HG03342 (cell line): ENCODE data around the gene LGI1.
A peak's percentile ranks its signal among the peaks of the same experiment; 100 is the strongest.

Experiments
- ATAC-seq: cut with Tn5 transposase; IDR thresholded peaks from one replicate; pipeline ENCODE4 v1.9.1; 2021; ENCODE audit warnings: mild to moderate bottlenecking, moderate library complexity; ENCODE audit not compliant: unreplicated experiment

LGI1 gene

GRCh38 chr10:93757801-93758507 is at the start of gene LGI1:
Gene LGI1 (plus strand): TSS chr10:93757936. CDS start chr10:93758145, 209 bp downstream.
- ATAC-seq, result no peak

- no peak for ATAC-seq
These were observed 47.3 kb upstream of the LGI1 start for GRCh38 chr10:93710333-93710909.

GRCh38 chr10:93711891-93712290 is 45.8 kb upstream of the LGI1 start:
- no peak for ATAC-seq

GRCh38 chr10:93712593-93712992 is 45.1 kb upstream of the LGI1 start:
- no peak for ATAC-seq

- ATAC-seq, result peak; percentile 85
These were observed 42.4 kb upstream of the LGI1 start for GRCh38 chr10:93715345-93715744.

GRCh38 chr10:93716766-93717165 is 41.0 kb upstream of the LGI1 start:
- no peak for ATAC-seq

GRCh38 chr10:93718937-93719725 is 38.6 kb upstream of the LGI1 start:
- ATAC-seq, result peak; percentile 60

GRCh38 chr10:93719901-93720300 is 37.8 kb upstream of the LGI1 start:
- ATAC-seq, result no peak

- ATAC-seq, result no peak
These were observed 35.2 kb upstream of the LGI1 start for GRCh38 chr10:93722550-93722949.

- no peak for ATAC-seq
These were observed 34.6 kb upstream of the LGI1 start for GRCh38 chr10:93723153-93723552.

GRCh38 chr10:93726024-93726423 is 31.7 kb upstream of the LGI1 start:
- ATAC-seq, result no peak

- ATAC-seq, result no peak
These were observed 16.4 kb upstream of the LGI1 start for GRCh38 chr10:93741367-93741766.

GRCh38 chr10:93742633-93743349 is 14.9 kb upstream of the LGI1 start:
- peak; percentile 92 for ATAC-seq

- no peak for ATAC-seq
These were observed 12.2 kb upstream of the LGI1 start for GRCh38 chr10:93745408-93746065.

GRCh38 chr10:93746844-93747284 is 10.9 kb upstream of the LGI1 start:
- ATAC-seq, result no peak

- ATAC-seq, result no peak
These were observed 8.4 kb upstream of the LGI1 start for GRCh38 chr10:93749218-93749799.

- ATAC-seq, result no peak
These were observed 6.6 kb upstream of the LGI1 start for GRCh38 chr10:93751124-93751523.

- no peak for ATAC-seq
These were observed 5.9 kb upstream of the LGI1 start for GRCh38 chr10:93751832-93752231.

- no peak for ATAC-seq
These were observed 5.0 kb upstream of the LGI1 start for GRCh38 chr10:93752761-93753160.

GRCh38 chr10:93753621-93754250 is 4.0 kb upstream of the LGI1 start:
- ATAC-seq, result no peak
